ENCODE data around the gene AP1S3.

The AP1S3 gene

DNA sequence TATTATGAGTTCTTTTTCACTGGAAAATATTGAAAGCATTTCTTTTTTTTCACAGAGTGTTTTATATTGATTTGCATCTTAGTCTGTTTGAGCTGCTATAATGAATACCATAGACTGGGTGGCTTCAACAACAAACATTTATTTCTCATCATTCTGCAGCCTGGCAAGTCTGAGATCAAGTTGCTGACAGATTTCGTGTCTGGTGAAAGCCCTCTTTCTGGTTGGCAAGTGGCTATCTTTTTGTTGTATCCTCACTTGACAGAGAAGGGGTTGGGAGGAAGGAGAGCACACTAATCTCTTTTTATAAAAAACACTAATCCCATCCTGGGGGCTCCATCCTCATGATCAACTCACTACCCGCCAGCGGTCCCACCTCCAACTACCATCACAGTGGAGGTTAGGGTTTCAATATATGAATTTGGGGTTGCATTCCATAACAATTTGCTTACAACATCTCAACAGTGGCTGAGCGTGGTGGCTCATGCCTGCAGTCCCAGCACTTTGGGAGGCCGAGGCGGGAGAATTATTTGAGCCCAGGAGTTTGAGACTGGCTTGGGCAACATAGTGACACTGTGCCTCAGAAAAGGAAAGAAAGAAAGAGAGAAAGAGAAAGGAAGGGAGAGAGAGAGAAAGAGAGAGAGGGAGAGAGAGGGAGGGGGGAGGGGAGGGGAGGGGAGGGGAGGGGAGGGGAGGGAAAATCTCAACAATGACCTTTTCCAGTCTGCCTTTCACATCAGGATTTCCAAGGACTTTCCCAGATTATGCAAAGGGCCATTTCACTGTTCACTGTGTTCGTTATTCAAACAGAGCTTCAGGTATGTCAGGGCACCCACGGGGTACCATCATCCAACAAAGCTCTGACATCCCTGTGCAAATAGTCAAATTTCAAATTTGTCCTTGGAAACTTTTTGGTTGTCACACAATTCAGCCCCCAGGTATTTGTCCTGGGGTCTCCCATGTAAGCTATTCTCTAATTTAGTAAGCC is 111.1 kb downstream of the AP1S3 start:
- in situ Hi-C loops (cut with MboI; ENCODE audit: low sequenced_read_pairs) = no loop called here

DNA sequence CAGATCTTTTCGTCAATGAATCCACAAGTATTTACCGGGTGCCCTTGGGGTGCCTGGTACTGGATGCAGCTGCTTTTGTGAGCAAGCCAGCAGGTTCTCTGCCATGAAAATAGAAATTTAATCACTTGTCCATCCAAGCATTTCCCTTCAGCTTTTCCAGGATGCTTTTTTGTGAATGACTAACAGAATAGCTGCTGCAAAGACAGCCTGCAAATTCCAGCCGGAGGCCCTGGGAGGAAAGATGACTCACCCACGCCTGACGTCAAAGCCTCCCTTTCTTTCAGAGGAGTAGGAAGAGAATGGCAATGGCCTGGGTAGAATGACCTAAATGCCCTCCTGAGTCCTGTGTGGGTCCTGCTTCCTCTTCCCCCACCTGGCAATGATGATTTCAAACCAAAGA is 111.9 kb downstream of the AP1S3 start:
- in situ Hi-C loops (cut with MboI; ENCODE audit: low sequenced_read_pairs) = no loop called here

DNA sequence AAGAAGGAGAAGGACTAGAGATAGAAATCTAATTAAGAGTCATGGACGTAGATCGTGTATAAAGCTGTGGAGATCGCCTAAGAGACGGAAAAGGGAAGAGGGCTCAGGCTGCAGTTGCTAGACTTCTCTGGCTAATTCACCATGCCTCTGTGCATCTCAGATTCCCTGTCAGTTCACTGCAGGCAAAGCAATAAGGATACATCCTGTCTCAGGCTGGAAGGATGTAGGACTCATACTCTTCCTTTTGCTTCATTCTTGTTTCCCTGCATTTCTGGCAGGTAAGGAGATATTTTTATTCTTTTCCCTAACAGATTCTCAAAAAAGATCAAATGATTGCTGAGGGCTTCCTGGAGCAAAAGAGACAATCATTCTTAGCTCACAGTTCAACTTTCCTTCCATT is 112.5 kb downstream of the AP1S3 start:
- in situ Hi-C loops (cut with MboI; ENCODE audit: low sequenced_read_pairs) = no loop called here

DNA sequence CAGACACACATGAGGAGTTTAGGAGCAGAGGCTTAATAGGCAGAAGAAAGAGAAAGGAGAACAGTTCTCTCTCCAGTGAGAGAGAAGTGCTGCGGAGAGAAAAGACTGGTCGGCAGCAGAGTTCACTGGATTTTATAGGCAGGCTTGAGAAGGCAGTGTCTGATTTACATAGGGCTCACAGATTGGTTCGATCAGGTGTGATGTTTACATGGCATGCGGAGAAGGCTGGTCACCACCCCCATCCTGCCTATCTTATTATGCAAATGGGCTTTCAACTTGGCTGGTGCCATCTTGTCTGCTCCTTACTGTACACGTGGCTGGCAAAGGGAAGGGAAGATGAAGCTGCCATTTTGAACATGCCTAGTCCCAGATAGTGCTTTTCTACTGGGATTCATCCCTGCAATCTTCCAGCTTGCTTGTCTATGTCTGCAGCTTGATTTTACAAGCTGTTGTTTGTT is 113.4 kb downstream of the AP1S3 start:
- in situ Hi-C loops (cut with MboI; ENCODE audit: low sequenced_read_pairs) = no loop called here

DNA sequence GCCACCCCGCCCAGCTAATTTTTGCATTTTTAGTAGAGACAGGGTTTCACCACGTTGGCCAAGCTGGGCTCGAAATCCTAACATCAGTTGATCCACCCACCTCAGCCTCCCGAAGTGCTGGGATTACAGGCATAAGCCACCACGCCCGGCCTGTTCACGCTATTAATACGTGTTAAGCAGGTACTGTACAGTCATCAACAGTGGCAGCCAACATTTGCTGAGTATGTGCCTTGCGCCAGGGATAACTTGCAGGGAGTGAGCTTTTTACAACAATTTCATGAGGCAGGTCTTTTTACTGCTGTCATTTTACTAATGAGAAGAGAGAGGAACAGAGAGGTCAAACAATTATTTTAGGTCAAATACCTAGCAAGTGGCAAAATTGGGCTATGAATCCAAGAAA is 115.2 kb downstream of the AP1S3 start:
- in situ Hi-C loops (cut with MboI; ENCODE audit: low sequenced_read_pairs) = no loop called here

DNA sequence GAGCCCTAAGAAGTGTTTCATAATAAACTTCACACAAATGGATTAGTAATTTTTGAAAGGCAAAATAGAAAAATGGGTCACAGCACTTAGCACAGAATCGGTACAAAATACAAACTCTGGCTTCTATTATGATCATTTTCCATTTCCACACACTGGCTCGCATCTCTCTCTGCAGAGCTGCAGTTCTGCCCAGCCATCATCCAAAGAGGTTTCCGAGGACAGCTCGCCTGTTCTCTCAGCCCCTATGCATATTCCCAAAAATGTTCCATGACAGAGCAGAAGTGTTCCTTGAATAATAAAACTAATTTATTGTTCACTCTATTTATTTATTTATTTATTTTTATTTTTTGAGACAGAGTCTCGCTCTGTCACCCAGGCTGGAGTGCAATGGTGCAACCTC is 115.6 kb downstream of the AP1S3 start:
- in situ Hi-C loops (cut with MboI; ENCODE audit: low sequenced_read_pairs) = no loop called here

DNA sequence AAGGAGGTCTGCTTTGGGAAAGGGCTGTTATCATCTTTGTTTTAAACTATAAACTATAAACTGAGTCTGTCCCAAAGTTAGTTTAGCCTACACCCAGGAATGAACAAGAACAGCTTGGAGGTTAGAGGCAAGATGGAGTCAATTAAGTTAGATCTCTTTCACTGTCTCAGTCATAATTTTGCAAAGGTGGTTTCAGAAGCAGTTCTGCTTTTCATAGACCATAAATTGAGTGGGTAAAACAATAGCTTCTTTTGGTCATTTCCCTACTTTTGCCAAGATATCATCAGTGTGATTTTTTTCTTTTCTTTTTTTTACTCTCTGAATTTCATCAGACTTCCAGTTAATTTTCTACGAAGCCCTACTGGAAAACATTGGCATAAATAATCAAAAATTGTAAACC is 117.0 kb downstream of the AP1S3 start:
- in situ Hi-C loops (cut with MboI; ENCODE audit: low sequenced_read_pairs) = no loop called here

DNA sequence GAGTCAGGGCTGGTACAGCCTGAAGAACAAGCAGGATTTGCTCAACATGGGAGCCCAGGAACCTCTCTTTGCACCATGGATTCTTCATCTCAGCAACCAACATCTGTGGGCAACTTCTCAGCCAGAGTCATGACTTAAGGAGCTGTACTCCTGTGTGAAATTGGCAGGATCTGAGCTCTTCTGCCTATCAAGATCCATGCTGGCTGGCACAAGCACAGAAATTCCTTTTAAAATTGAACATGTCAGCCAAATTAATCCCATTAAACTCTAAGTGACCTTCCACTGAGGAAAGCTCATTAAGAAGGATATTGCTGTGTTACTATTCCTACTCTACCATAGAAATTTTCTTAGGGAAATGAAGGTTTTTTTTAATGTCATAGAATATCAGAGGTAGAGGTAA is 124.7 kb downstream of the AP1S3 start:
- in situ Hi-C loops (cut with MboI; ENCODE audit: low sequenced_read_pairs) = no loop called here

DNA sequence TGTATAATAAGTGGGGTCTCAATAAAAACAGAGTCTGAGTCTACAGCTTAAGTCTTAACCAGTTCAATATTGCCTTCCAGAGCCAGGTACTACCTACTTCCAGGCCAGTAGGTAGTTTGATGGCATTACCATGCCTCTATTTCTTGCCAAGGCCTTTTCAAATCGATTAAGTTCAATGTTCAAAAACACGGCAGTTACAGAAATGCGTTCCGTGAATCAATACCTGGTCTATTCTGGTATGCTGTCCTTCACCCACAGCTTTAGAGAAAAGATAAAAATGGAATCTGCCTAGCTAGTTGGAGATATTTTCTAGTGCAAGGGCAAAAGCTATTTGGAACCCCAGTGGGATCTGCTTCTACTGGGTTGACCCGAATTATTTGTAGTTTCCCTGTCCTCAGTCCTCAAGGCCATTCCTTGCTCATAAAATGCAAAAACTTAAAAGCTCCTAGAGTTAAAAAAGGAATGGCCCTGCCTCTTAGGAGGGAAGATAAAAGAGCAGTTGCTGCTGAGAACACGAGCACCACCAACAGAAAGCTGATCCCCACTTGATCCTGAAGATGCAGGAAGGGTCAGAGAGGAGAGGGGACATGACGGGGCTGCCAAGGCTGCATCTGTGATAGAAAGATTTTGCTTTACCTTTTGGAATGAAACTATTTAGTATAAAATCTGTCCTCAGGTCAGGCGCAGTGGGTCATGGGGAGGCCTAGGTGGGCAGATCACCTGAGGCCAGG is 125.6 kb downstream of the AP1S3 start:
- in situ Hi-C loops (cut with MboI; ENCODE audit: low sequenced_read_pairs) = no loop called here

Data from HL-60/S4 treated with retinoic acid at 250 ng/mL for 4 days and 3 days (cell line).